Measurements from ENCODE around the gene SCML2.

- TF ChIP-seq POLR2A (IDR thresholded peaks at IDR 0.05), result no peak
- peak in 2 of 6 experiments; percentile 15 to 18 for TF ChIP-seq CTCF (IDR thresholded peaks at IDR 0.05)
Observed at GRCh38 chrX:18210470-18210869, 144.0 kb downstream of the SCML2 start.
